Neutrophil (primary cell): ENCODE results near the gene SMYD3.

Source experiments
- H3K27ac ChIP-seq: fragments of 200-600 bp; sonication (generic); 2 replicates; pipeline ENCODE4 v1.5.1; 2016; ENCODE audit warnings: mild to moderate bottlenecking, moderate library complexity
- H3K27me3 ChIP-seq: fragments of 200-600 bp; sonication (generic); 2 replicates; pipeline ENCODE4 v1.6.0; 2016; ENCODE audit warnings: mild to moderate bottlenecking
- H3K36me3 ChIP-seq: fragments of 200-600 bp; sonication (generic); 2 replicates; pipeline ENCODE4 v1.5.1; 2017
- H3K4me1 ChIP-seq, 2 experiments: fragments of 200-600 bp in 1 of 2; sonication (generic) in 1 of 2; 1 replicate in 1 of 2; 2 replicates in 1 of 2; pipeline versions ENCODE4 v1.5.1 to v1.6.1; 2013 to 2016; ENCODE audit warnings: low read depth in 1 of 2, low read length in 1 of 2, mild to moderate bottlenecking in 1 of 2, moderate library complexity in 1 of 2; ENCODE audit not compliant: control insufficient read depth in 1 of 2, insufficient read depth in 1 of 2
- H3K4me3 ChIP-seq, 2 experiments: fragments of 200-600 bp in 1 of 2; sonication (generic) in 1 of 2; 1 replicate in 1 of 2; 2 replicates in 1 of 2; pipeline ENCODE4 v1.5.1; 2013 to 2016; ENCODE audit warnings: low read depth in 1 of 2, low read length in 1 of 2, mild to moderate bottlenecking in 1 of 2, moderate library complexity in 1 of 2
- H3K9me3 ChIP-seq: fragments of 200-600 bp; sonication (generic); 2 replicates; pipeline ENCODE4 v1.5.1; 2016
- TF ChIP-seq, protein P1 (sequence below): fragments of 200-600 bp; sonication (generic); IDR thresholded peaks from 2 replicates; pipeline ENCODE4 v1.5.1; 2016; ENCODE audit warnings: antibody characterized with exemption

The SMYD3 gene

DNA sequence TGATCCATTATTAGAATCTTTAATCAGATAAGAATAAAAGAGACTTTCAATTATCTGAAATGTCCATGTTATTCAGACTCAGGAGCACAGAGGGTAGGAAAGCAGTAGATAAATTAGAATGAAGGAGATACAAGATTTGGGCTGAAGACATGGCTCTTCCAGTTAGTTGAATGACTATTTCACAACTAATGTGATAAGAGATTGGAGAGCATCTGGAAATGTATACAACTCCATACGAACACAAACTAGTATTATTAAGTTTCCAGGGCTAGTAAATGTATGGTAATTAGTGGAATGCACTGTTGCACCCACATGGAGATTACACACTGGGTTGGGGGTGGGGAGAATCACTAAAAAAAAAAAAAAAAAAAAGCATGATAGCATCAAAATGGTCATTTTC lies 734.3 kb downstream of the SMYD3 start:
- H3K27ac ChIP-seq = no peak overlapping the region
- TF ChIP-seq, protein P1, sequence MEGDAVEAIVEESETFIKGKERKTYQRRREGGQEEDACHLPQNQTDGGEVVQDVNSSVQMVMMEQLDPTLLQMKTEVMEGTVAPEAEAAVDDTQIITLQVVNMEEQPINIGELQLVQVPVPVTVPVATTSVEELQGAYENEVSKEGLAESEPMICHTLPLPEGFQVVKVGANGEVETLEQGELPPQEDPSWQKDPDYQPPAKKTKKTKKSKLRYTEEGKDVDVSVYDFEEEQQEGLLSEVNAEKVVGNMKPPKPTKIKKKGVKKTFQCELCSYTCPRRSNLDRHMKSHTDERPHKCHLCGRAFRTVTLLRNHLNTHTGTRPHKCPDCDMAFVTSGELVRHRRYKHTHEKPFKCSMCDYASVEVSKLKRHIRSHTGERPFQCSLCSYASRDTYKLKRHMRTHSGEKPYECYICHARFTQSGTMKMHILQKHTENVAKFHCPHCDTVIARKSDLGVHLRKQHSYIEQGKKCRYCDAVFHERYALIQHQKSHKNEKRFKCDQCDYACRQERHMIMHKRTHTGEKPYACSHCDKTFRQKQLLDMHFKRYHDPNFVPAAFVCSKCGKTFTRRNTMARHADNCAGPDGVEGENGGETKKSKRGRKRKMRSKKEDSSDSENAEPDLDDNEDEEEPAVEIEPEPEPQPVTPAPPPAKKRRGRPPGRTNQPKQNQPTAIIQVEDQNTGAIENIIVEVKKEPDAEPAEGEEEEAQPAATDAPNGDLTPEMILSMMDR = no peak
- no peaks in the 10 kb centered on the region for H3K36me3 ChIP-seq
- H3K4me1 ChIP-seq = no peaks in the 10 kb centered on the region
- H3K9me3 ChIP-seq = no peaks in the 10 kb centered on the region
- H3K27me3 ChIP-seq = no peaks in the 10 kb centered on the region
- no peak overlapping the region for H3K4me3 ChIP-seq

- Histone ChIP-seq H3K27me3 (no peaks in the 10 kb centered on the region), H3K36me3 (no peaks in the 10 kb centered on the region), H3K4me1 (no peaks in the 10 kb centered on the region), H3K9me3 (no peaks in the 10 kb centered on the region), H3K4me3 (no peak overlapping the region), H3K27ac (no peak overlapping the region)
- TF ChIP-seq, protein P1 = no peak
Observed at GRCh38 chr1:245772325-245772724, 734.8 kb downstream of the SMYD3 start.

GRCh38 chr1:245771511-245772281 lies 735.4 kb downstream of the SMYD3 start:
- no peaks in the 10 kb centered on the region for H3K27me3 ChIP-seq
- H3K4me1 ChIP-seq = no peaks in the 10 kb centered on the region
- TF ChIP-seq, protein P1 = no peak
- H3K9me3 ChIP-seq = no peaks in the 10 kb centered on the region
- H3K36me3 ChIP-seq = no peaks in the 10 kb centered on the region
- no peak overlapping the region for H3K27ac ChIP-seq
- H3K4me3 ChIP-seq = no peak overlapping the region

DNA sequence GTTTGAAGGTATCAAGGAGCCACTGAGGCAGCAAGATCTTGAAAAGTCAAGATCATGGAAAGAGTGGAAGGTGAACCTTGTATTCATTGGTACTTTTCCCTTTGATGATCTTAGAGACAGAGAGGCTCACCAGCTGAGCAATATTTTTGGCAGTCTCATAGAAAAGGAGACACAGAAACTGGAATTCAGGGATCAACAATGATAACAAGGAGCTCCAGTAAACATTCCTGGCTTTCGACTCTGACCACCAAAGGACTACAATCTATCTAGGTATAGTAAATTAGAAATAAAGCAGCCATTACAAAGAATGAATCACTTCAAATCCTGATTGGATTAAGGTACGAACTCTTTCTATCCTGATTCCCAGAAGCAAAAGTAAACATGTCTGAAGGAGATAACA lies 736.9 kb downstream of the SMYD3 start:
- H3K27ac ChIP-seq = no peak overlapping the region

DNA sequence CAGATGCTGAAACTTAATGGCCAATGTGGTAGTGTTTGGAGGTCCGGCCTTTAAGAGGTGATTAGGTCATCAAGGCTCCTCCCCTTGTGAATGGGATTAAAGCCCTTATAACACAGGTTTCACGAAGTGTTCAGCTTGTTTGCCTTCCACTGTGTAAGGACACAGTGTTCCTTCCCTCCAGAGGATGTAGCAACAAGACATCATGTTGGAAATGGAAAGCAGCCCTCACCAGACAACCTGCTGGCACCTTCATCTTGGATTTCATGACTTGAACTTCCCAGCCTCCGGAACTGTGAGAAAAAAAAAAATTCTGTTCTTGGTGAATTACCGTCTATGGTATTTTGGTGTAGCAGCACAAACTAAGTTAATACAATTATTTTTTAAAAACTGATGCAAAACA lies 738.5 kb downstream of the SMYD3 start:
- H3K9me3 ChIP-seq = no peaks in the 10 kb centered on the region
- no peaks in the 10 kb centered on the region for H3K27me3 ChIP-seq
- H3K36me3 ChIP-seq = no peaks in the 10 kb centered on the region
- H3K27ac ChIP-seq = no peak overlapping the region
- H3K4me1 ChIP-seq = no peaks in the 10 kb centered on the region
- TF ChIP-seq, protein P1 = no peak
- no peak overlapping the region for H3K4me3 ChIP-seq

More for the DNA sequence above, 736.9 kb downstream of the SMYD3 start:
- H3K4me1 ChIP-seq = no peaks in the 10 kb centered on the region
- no peak overlapping the region for H3K4me3 ChIP-seq
- TF ChIP-seq, protein P1 = no peak
- no peaks in the 10 kb centered on the region for H3K9me3 ChIP-seq
- no peaks in the 10 kb centered on the region for H3K27me3 ChIP-seq
- H3K36me3 ChIP-seq = no peaks in the 10 kb centered on the region
